Stomach (tissue), 9 donors: ENCODE results near the gene ABR. TPM values are rescaled to one million over a fixed set of nuclear protein-coding genes. Genes with fewer than 3 reads are reported as not detected.
A peak's percentile ranks its signal among the peaks of the same experiment; 100 is the strongest.

Experiments used
- DNase-seq, 2 donors: peaks; one replicate each; pipeline versions ENCODE4 v3.0.0 to v3.0.0-alpha.2; 2013 to 2019
- H3K27ac ChIP-seq, 5 donors: fragments of 200-600 bp in 4 of 5; sonication (generic) in 4 of 5; one replicate each; pipeline ENCODE4 v1.5.1; 2013 to 2019; ENCODE audit warnings: mild to moderate bottlenecking in 1 of 5, moderate library complexity in 1 of 5
- H3K27me3 ChIP-seq, 3 donors: fragments of 200-600 bp; sonication (generic); one replicate each; pipeline ENCODE4 v1.5.1; 2017 to 2019; ENCODE audit warnings: mixed run types in 1 of 3
- H3K36me3 ChIP-seq, 4 donors: fragments of 200-600 bp; sonication (generic); 1 replicate in 3 of 4; 2 replicates in 1 of 4; pipeline ENCODE4 v1.5.1; 2016 to 2019
- H3K4me1 ChIP-seq, 4 donors: fragments of 200-600 bp; sonication (generic); one replicate each; pipeline ENCODE4 v1.5.1; 2016 to 2019
- H3K4me3 ChIP-seq, 4 donors: fragments of 200-600 bp; sonication (generic) in 3 of 4; one replicate each; pipeline ENCODE4 v1.5.1; 2016 to 2019; ENCODE audit warnings: mild to moderate bottlenecking in 1 of 4
- H3K9me3 ChIP-seq, 4 donors: fragments of 200-600 bp; sonication (generic); one replicate each; pipeline ENCODE4 v1.5.1; 2016 to 2019
- CTCF ChIP-seq, 7 experiments: fragments of 450-650 bp in 4 of 7; fragments of 200-600 bp in 3 of 7; sonication (generic) in 3 of 7; IDR thresholded peaks; one replicate each; pipeline ENCODE4 v1.5.1; 2016 to 2019; ENCODE audit warnings: antibody characterized with exemption in 7 of 7, control low read depth in 2 of 7, mild to moderate bottlenecking in 1 of 7
- EP300 ChIP-seq: sonication (generic); formaldehyde crosslinking; IDR thresholded peaks from one replicate; pipeline ENCODE4 v1.6.1; 2017; ENCODE audit warnings: antibody characterized with exemption
- WGBS, 5 donors: extraction: QIAGEN DNeasy Blood & Tissue Kit in 3 of 5; methylation state at CpG; one replicate each; pipeline versions ENCODE4 v1.1.5 to v1.1.7; 2013 to 2018; 5-methylcytosine and 5-hydroxymethylcytosine counted together
- intact Hi-C: fragments of 100-400 bp; cut with DNase I; formaldehyde crosslinking; loops from one replicate; pipeline ENCODE4 v1.15.1; 2023; ENCODE audit warnings: low total_unique reads
- polyA plus RNA-seq, 3 donors: library from polyadenylated mRNA; stranded (reverse); fragments of 200-250 nt; gene quantifications; one replicate each; pipeline ENCODE4 v1.2.3, GENCODE V29; 2013
- small RNA-seq, 4 donors: library from RNA; depleted of rRNA; stranded (forward); fragments of <200 nt; gene quantifications; one replicate each; pipeline ENCODE3, GENCODE V24; 2016
- total RNA-seq, 5 donors: library from RNA; depleted of rRNA; stranded (reverse); fragments of >200 nt; gene quantifications; one replicate each; pipeline versions ENCODE4 v1.1.0 to v1.2.3, GENCODE V29; 2014 to 2016
- donor health status: healthy with polysubstance abuse.
- donor health status: Bipolar disorder and iron deficiency.
- donor health status: healthy.

The ABR gene
- total and polyA plus RNA-seq, 8 donors: 28.3 to 1,523 (median 73.4) TPM

GRCh38 chr17:953767-954166 lies 226.0 kb downstream of the ABR start:
- peak overlapping the region in 2 of 5 donors; percentile 78 to 87 for H3K27ac ChIP-seq
- TF ChIP-seq CTCF (IDR thresholded peaks at IDR 0.05): no peak
- TF ChIP-seq EP300: no peak
- WGBS, 5 donors: 91 to 96% (median 93%) methylated on average over 9 to 16 of the region's 16 CpGs
- H3K9me3 ChIP-seq: no peaks in the 10 kb centered on the region
- no peak overlapping the region for H3K4me3 ChIP-seq
- intact Hi-C loops: no loop called here
- no peak for DNase-seq
- peaks cover 0 to under 1% (median 0%) of the 10 kb centered on the region in 4 donors for H3K36me3 ChIP-seq
- H3K4me1 ChIP-seq: peaks cover 11 to 40% (median 19%) of the 10 kb centered on the region in 4 donors
- peaks cover 0 to 4% (median 0%) of the 10 kb centered on the region in 3 donors for H3K27me3 ChIP-seq

Small RNAs within 50 kb of the gene (small RNA-seq; reads per million reads assigned to genes)
- gene AC016292.2 (0 reads per million in 4 donors), gene MIR3183 (0 reads per million in 4 donors), gene RF00017 (0 reads per million in 4 donors)

Other genes starting within 250 kb of the ABR start
- 10 to 100 TPM; 21.0 to 47.8 (median 26.9) TPM for gene NXN, start 200.2 kb downstream of the ABR start, total RNA-seq
- 10 to 100 TPM; 17.9 to 33.8 (median 23.2) TPM for gene NXN, start 200.2 kb downstream of the ABR start, polyA plus RNA-seq
- 10 to 100 TPM in 2 of 5 donors, 1 to 10 TPM in 2, under 1 TPM in 1; 0.29 to 22.6 (median 8.9) TPM for gene TIMM22, start 182.9 kb downstream of the ABR start, total RNA-seq
- 1 to 10 TPM; 7.3 to 9.5 (median 8.6) TPM for gene TIMM22, start 182.9 kb downstream of the ABR start, polyA plus RNA-seq
- not detected for gene BHLHA9, start 90.5 kb upstream of the ABR start, total RNA-seq
- not detected for gene BHLHA9, start 90.5 kb upstream of the ABR start, polyA plus RNA-seq
- under 1 TPM in 1 of 5 donors, not detected in 4; 0.18 TPM for gene TRARG1, start 99.7 kb upstream of the ABR start, total RNA-seq
- gene TRARG1, start 99.7 kb upstream of the ABR start, polyA plus RNA-seq: under 1 TPM; 0.03 to 0.76 (median 0.25) TPM
- 1,000 to 10,000 TPM in 2 of 5 donors, 100 to 1,000 TPM in 3; 335 to 1,151 (median 362) TPM for gene YWHAE, start 220.2 kb upstream of the ABR start, total RNA-seq
- gene YWHAE, start 220.2 kb upstream of the ABR start, polyA plus RNA-seq: 100 to 1,000 TPM; 219 to 323 (median 254) TPM